ENCODE results near the gene LRTM2.

Gene LRTM2

DNA sequence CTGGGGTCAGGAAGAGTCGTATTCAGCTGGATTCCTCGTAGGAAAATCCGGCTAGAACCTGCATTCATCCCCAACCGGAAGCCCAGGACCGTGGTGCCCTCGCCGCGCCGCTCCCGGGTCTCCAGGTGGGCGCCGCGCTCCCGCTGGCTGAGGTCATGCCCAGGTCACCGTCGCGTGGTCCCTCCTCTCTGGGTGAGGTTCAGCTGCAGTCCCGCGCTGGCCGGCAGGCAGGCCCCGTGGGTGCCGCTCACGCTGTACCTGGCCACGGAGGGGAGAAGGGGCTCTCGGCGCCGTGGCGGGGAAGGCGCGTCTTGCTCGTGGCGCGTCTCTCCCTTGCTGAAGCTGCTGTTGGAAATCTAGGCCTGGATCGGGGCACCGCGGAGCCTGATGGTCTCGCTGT is 44.5 kb downstream of the LRTM2 start:
- no peaks in the 10 kb centered on the region for H3K36me3 ChIP-seq (ENCODE audit: control insufficient read depth in 2 of 2, insufficient read depth in 1 of 2, low read length in 2 of 2)
- H3K9me3 ChIP-seq (ENCODE audit: control insufficient read depth, insufficient read depth, low read depth, low read length), result no peaks in the 10 kb centered on the region
- ChIA-PET CTCF (no interaction called here), POLR2A (no interaction called here)
- TF ChIP-seq KLF7 (tag by site-specific recombination; IDR thresholded peaks at IDR 0.05; ENCODE audit: borderline replicate concordance), result no peak
- no peak for TF ChIP-seq ZNF292 (tag by site-specific recombination; IDR thresholded peaks at IDR 0.05; ENCODE audit: borderline replicate concordance, low read depth)
- no peak for TF ChIP-seq ZNF175 (tag by site-specific recombination; IDR thresholded peaks at IDR 0.05)
- no peak for TF ChIP-seq ZNF112 (tag by site-specific recombination; IDR thresholded peaks at IDR 0.05)
- TF ChIP-seq ZNF433 (tag by site-specific recombination; IDR thresholded peaks at IDR 0.05; ENCODE audit: low read depth), result no peak
- H3K27ac ChIP-seq (ENCODE audit: extremely low read depth, low read depth, low read length), result no peak overlapping the region
- H3K4me3 ChIP-seq (ENCODE audit: low read depth, low read length), result no peak overlapping the region
- no peaks in the 10 kb centered on the region for H3K4me1 ChIP-seq (ENCODE audit: control insufficient read depth, insufficient read depth, low read length)

DNA sequence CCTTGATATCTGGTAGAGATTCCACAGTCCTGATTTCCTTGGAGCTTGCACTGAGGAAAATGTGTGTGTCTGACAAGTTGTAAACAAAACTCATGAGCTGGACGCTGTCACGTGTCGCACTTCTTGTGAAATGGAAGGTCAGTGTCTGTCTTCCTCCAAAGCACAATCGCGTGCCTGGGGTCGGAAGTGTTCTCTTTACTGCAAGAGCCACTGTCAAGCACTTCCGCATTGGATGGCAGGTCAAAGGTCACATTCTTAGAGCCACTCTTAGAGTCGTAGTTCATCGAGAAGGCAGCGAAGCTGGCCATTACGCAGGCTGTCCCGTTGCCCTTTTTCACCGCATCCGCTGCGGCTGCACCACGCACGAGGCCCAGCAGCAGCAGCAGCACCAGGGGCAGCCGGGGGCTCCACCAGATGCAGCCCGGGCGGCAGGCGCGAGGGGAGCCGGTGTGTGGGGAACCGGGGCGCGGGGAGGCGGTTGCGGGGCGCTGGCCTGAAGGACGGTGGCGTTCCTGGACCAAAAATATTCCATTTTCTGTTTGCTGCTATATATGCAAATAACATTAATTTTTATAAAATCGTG is 45.0 kb downstream of the LRTM2 start:
- H3K27ac ChIP-seq (ENCODE audit: extremely low read depth, low read depth, low read length), result no peak overlapping the region

More for the DNA sequence above, 45.0 kb downstream of the LRTM2 start:
- ChIA-PET POLR2A (no interaction called here), CTCF (no interaction called here)
- Histone ChIP-seq H3K4me3 (ENCODE audit: low read depth, low read length) (no peak overlapping the region), H3K4me1 (ENCODE audit: control insufficient read depth, insufficient read depth, low read length) (no peaks in the 10 kb centered on the region), H3K9me3 (ENCODE audit: control insufficient read depth, insufficient read depth, low read depth, low read length) (no peaks in the 10 kb centered on the region), H3K36me3 (ENCODE audit: control insufficient read depth in 2 of 2, insufficient read depth in 1 of 2, low read length in 2 of 2) (no peaks in the 10 kb centered on the region)
- TF ChIP-seq, protein P1, sequence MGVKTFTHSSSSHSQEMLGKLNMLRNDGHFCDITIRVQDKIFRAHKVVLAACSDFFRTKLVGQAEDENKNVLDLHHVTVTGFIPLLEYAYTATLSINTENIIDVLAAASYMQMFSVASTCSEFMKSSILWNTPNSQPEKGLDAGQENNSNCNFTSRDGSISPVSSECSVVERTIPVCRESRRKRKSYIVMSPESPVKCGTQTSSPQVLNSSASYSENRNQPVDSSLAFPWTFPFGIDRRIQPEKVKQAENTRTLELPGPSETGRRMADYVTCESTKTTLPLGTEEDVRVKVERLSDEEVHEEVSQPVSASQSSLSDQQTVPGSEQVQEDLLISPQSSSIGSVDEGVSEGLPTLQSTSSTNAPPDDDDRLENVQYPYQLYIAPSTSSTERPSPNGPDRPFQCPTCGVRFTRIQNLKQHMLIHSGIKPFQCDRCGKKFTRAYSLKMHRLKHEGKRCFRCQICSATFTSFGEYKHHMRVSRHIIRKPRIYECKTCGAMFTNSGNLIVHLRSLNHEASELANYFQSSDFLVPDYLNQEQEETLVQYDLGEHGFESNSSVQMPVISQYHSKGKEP (tag by site-specific recombination; IDR thresholded peaks at IDR 0.05), result no peak
- TF ChIP-seq, protein P2, sequence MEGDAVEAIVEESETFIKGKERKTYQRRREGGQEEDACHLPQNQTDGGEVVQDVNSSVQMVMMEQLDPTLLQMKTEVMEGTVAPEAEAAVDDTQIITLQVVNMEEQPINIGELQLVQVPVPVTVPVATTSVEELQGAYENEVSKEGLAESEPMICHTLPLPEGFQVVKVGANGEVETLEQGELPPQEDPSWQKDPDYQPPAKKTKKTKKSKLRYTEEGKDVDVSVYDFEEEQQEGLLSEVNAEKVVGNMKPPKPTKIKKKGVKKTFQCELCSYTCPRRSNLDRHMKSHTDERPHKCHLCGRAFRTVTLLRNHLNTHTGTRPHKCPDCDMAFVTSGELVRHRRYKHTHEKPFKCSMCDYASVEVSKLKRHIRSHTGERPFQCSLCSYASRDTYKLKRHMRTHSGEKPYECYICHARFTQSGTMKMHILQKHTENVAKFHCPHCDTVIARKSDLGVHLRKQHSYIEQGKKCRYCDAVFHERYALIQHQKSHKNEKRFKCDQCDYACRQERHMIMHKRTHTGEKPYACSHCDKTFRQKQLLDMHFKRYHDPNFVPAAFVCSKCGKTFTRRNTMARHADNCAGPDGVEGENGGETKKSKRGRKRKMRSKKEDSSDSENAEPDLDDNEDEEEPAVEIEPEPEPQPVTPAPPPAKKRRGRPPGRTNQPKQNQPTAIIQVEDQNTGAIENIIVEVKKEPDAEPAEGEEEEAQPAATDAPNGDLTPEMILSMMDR (tag by site-specific recombination; IDR thresholded peaks at IDR 0.05), result no peak
- TF ChIP-seq ZNF146 (tag by site-specific recombination; IDR thresholded peaks at IDR 0.05) (no peak), ZNF416 (tag by site-specific recombination; IDR thresholded peaks at IDR 0.05) (no peak), ZNF747 (tag by site-specific recombination; IDR thresholded peaks at IDR 0.05) (no peak), ZNF560 (tag by site-specific recombination; IDR thresholded peaks at IDR 0.05; ENCODE audit: borderline replicate concordance) (no peak)
- TF ChIP-seq, protein P3, sequence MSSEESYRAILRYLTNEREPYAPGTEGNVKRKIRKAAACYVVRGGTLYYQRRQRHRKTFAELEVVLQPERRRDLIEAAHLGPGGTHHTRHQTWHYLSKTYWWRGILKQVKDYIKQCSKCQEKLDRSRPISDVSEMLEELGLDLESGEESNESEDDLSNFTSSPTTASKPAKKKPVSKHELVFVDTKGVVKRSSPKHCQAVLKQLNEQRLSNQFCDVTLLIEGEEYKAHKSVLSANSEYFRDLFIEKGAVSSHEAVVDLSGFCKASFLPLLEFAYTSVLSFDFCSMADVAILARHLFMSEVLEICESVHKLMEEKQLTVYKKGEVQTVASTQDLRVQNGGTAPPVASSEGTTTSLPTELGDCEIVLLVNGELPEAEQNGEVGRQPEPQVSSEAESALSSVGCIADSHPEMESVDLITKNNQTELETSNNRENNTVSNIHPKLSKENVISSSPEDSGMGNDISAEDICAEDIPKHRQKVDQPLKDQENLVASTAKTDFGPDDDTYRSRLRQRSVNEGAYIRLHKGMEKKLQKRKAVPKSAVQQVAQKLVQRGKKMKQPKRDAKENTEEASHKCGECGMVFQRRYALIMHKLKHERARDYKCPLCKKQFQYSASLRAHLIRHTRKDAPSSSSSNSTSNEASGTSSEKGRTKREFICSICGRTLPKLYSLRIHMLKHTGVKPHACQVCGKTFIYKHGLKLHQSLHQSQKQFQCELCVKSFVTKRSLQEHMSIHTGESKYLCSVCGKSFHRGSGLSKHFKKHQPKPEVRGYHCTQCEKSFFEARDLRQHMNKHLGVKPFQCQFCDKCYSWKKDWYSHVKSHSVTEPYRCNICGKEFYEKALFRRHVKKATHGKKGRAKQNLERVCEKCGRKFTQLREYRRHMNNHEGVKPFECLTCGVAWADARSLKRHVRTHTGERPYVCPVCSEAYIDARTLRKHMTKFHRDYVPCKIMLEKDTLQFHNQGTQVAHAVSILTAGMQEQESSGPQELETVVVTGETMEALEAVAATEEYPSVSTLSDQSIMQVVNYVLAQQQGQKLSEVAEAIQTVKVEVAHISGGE (tag by site-specific recombination; conservative IDR thresholded peaks at IDR 0.05; ENCODE audit: low read depth), result no peak
- TF ChIP-seq, protein P4, sequence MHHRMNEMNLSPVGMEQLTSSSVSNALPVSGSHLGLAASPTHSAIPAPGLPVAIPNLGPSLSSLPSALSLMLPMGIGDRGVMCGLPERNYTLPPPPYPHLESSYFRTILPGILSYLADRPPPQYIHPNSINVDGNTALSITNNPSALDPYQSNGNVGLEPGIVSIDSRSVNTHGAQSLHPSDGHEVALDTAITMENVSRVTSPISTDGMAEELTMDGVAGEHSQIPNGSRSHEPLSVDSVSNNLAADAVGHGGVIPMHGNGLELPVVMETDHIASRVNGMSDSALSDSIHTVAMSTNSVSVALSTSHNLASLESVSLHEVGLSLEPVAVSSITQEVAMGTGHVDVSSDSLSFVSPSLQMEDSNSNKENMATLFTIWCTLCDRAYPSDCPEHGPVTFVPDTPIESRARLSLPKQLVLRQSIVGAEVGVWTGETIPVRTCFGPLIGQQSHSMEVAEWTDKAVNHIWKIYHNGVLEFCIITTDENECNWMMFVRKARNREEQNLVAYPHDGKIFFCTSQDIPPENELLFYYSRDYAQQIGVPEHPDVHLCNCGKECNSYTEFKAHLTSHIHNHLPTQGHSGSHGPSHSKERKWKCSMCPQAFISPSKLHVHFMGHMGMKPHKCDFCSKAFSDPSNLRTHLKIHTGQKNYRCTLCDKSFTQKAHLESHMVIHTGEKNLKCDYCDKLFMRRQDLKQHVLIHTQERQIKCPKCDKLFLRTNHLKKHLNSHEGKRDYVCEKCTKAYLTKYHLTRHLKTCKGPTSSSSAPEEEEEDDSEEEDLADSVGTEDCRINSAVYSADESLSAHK (tag by site-specific recombination; IDR thresholded peaks at IDR 0.05), result no peak
- TF ChIP-seq, protein P5, sequence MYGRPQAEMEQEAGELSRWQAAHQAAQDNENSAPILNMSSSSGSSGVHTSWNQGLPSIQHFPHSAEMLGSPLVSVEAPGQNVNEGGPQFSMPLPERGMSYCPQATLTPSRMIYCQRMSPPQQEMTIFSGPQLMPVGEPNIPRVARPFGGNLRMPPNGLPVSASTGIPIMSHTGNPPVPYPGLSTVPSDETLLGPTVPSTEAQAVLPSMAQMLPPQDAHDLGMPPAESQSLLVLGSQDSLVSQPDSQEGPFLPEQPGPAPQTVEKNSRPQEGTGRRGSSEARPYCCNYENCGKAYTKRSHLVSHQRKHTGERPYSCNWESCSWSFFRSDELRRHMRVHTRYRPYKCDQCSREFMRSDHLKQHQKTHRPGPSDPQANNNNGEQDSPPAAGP (tag by site-specific recombination; IDR thresholded peaks at IDR 0.05), result no peak
